H1 (cell line): Measurements from ENCODE around the gene LIPC. TPM values are rescaled to one million over a fixed set of nuclear protein-coding genes. Genes with fewer than 3 reads are reported as not detected.

ENCODE experiments used
- CTCF ChIA-PET: fragments of 300-600 bp; sonication (Branson Sonifier 250); formaldehyde crosslinking; loops from one replicate; lab custom pipeline; 2021; ENCODE audit not compliant: partially characterized antibody; lab: Charles Lee
- POLR2A ChIA-PET: fragments of 300-600 bp; sonication (Branson Sonifier 250); formaldehyde crosslinking; loops from one replicate; lab custom pipeline; 2021; ENCODE audit warnings: inconsistent platforms; ENCODE audit not compliant: partially characterized antibody; lab: Charles Lee
- DNase-seq, 2 experiments: peaks; one replicate each; pipeline versions ENCODE4 v3.0.0 to v3.0.0-alpha.2; 2010 to 2022; ENCODE audit warnings: low spot score in 2 of 2, low read depth in 1 of 2, mixed read lengths in 1 of 2
- FAIRE-seq: peaks from 2 replicates; lab custom pipeline; 2011; peaks lifted over from hg19 to GRCh38; lab: Jason Lieb, UNC
- H2AFZ ChIP-seq: 2 replicates; pipeline ENCODE4 v1.8.1; 2012; ENCODE audit warnings: low read length, inconsistent platforms
- H2AK5ac ChIP-seq: 2 replicates; pipeline ENCODE4 v1.6.1; 2013; ENCODE audit warnings: low read depth, low read length
- H2BK120ac ChIP-seq: replicated peaks from 2 replicates; pipeline ENCODE3; 2013; ENCODE audit warnings: low read depth, low read length, inconsistent platforms
- H2BK12ac ChIP-seq: 2 replicates; pipeline ENCODE4 v1.6.1; 2013; ENCODE audit warnings: low read depth, low read length
- H2BK15ac ChIP-seq: 2 replicates; pipeline ENCODE4 v1.6.1; 2013; ENCODE audit warnings: low read length
- H2BK20ac ChIP-seq: 2 replicates; pipeline ENCODE4 v1.6.1; 2013; ENCODE audit warnings: low read length
- H2BK5ac ChIP-seq: 2 replicates; pipeline ENCODE4 v1.6.1; 2013; ENCODE audit warnings: low read depth, low read length
- H3K14ac ChIP-seq: 2 replicates; pipeline ENCODE4 v1.6.1; 2013; ENCODE audit warnings: inconsistent platforms; ENCODE audit not compliant: insufficient read length
- H3K18ac ChIP-seq: 2 replicates; pipeline ENCODE4 v1.6.1; 2013; ENCODE audit warnings: low read length; ENCODE audit errors: extremely low read depth
- H3K23ac ChIP-seq: 2 replicates; pipeline ENCODE4 v1.6.1; 2013; ENCODE audit warnings: inconsistent platforms; ENCODE audit not compliant: insufficient read length
- H3K23me2 ChIP-seq: 2 replicates; pipeline ENCODE4 v1.6.1; 2013; ENCODE audit warnings: low read depth, low read length
- H3K27ac ChIP-seq: 2 replicates; pipeline ENCODE4 v1.6.1; 2011; ENCODE audit warnings: low read depth, low read length, inconsistent platforms
- H3K27me3 ChIP-seq, 4 experiments: replicated peaks in 1 of 4; 1 replicate in 1 of 4; 2 replicates in 3 of 4; pipeline versions ENCODE4 v1.6.1 to v1.8.1; 2011 to 2013; ENCODE audit warnings: low read length in 3 of 4, mild to moderate bottlenecking in 3 of 4, inconsistent platforms in 2 of 4, mixed read lengths in 2 of 4, moderate library complexity in 1 of 4; ENCODE audit not compliant: control insufficient read depth in 3 of 4, insufficient read depth in 3 of 4; ENCODE audit errors: extremely low read depth in 1 of 4
- H3K36me3 ChIP-seq, 4 experiments: 2 replicates each; pipeline versions ENCODE4 v1.6.1 to v1.8.1; 2011 to 2013; ENCODE audit warnings: mild to moderate bottlenecking in 4 of 4, low read length in 3 of 4, moderate library complexity in 2 of 4, control low read depth in 1 of 4, inconsistent platforms in 1 of 4; ENCODE audit not compliant: insufficient read depth in 4 of 4, control insufficient read depth in 2 of 4
- H3K4ac ChIP-seq: replicated peaks from 2 replicates; pipeline ENCODE3; 2013; ENCODE audit warnings: low read length, low read depth, mixed read lengths, inconsistent platforms; ENCODE audit not compliant: insufficient read length
- H3K4me1 ChIP-seq, 4 experiments: replicated peaks in 1 of 4; 1 replicate in 1 of 4; 2 replicates in 3 of 4; pipeline versions ENCODE4 v1.6.1 to v1.8.1; 2011 to 2013; ENCODE audit warnings: low read length in 3 of 4, inconsistent platforms in 2 of 4, mixed read lengths in 1 of 4; ENCODE audit not compliant: insufficient read depth in 4 of 4, control insufficient read depth in 3 of 4
- H3K4me2 ChIP-seq, 2 experiments: 2 replicates each; pipeline versions ENCODE4 v1.6.1 to v1.8.1; 2011 to 2013; ENCODE audit warnings: low read depth in 2 of 2, low read length in 2 of 2, control low read depth in 1 of 2, inconsistent platforms in 1 of 2, mild to moderate bottlenecking in 1 of 2; ENCODE audit not compliant: insufficient read depth in 1 of 2
- H3K4me3 ChIP-seq, 4 experiments: fragments of 200-600, 300-600 bp in 1 of 4; sonication (generic), shearing (Covaris generic), sonication (Bioruptor Twin) in 1 of 4; 2 replicates each; pipeline versions ENCODE4 v1.5.1 to v1.8.1; 2011 to 2016; ENCODE audit warnings: low read length in 4 of 4, low read depth in 3 of 4, control low read depth in 2 of 4, inconsistent platforms in 2 of 4, mild to moderate bottlenecking in 2 of 4, mixed read lengths in 1 of 4, moderate library complexity in 1 of 4; ENCODE audit not compliant: insufficient read depth in 2 of 4; ENCODE audit errors: extremely low read depth in 1 of 4
- H3K56ac ChIP-seq: replicated peaks from 2 replicates; pipeline ENCODE3; 2013; ENCODE audit warnings: low read depth, mild to moderate bottlenecking, mixed read lengths, low read length, inconsistent platforms; ENCODE audit not compliant: insufficient read length
- H3K79me1 ChIP-seq: 2 replicates; pipeline ENCODE4 v1.6.1; 2013; ENCODE audit warnings: low read depth, low read length, control low read depth
- H3K79me2 ChIP-seq, 2 experiments: 2 replicates each; pipeline versions ENCODE4 v1.6.1 to v1.8.1; 2012 to 2013; ENCODE audit warnings: low read length in 2 of 2, mild to moderate bottlenecking in 2 of 2, inconsistent platforms in 1 of 2; ENCODE audit not compliant: insufficient read depth in 2 of 2, control insufficient read depth in 1 of 2
- H3K9ac ChIP-seq, 4 experiments: replicated peaks in 1 of 4; 1 replicate in 1 of 4; 2 replicates in 3 of 4; pipeline versions ENCODE4 v1.6.1 to v1.8.1; 2011 to 2013; ENCODE audit warnings: low read depth in 3 of 4, low read length in 3 of 4, control low read depth in 2 of 4, mild to moderate bottlenecking in 2 of 4, moderate library complexity in 2 of 4, inconsistent platforms in 1 of 4; ENCODE audit errors: extremely low read depth in 1 of 4
- H3K9me3 ChIP-seq, 2 experiments: 2 replicates each; pipeline versions ENCODE4 v1.6.1 to v1.8.1; 2012 to 2013; ENCODE audit warnings: mild to moderate bottlenecking in 2 of 2, moderate library complexity in 2 of 2, control low read depth in 1 of 2, inconsistent platforms in 1 of 2, low read depth in 1 of 2, low read length in 1 of 2, mixed read lengths in 1 of 2; ENCODE audit not compliant: insufficient read depth in 2 of 2
- H4K20me1 ChIP-seq, 2 experiments: replicated peaks in 1 of 2; 2 replicates each; pipeline versions ENCODE3 to v1.8.1; 2011 to 2013; ENCODE audit warnings: inconsistent platforms in 2 of 2, low read length in 2 of 2, mild to moderate bottlenecking in 1 of 2; ENCODE audit not compliant: insufficient read depth in 2 of 2, control insufficient read depth in 1 of 2
- H4K5ac ChIP-seq: 2 replicates; pipeline ENCODE4 v1.6.1; 2013; ENCODE audit warnings: low read length, low read depth, mixed read lengths, inconsistent platforms; ENCODE audit not compliant: insufficient read length
- H4K8ac ChIP-seq: 2 replicates; pipeline ENCODE4 v1.8.0; 2013; ENCODE audit warnings: mild to moderate bottlenecking, moderate library complexity, low read length, inconsistent platforms; ENCODE audit not compliant: insufficient read depth; ENCODE audit errors: extremely low read depth
- H4K91ac ChIP-seq: replicated peaks from 2 replicates; pipeline ENCODE3; 2013; ENCODE audit warnings: low read length, mixed read lengths, inconsistent platforms; ENCODE audit not compliant: insufficient read length
- BRCA1 ChIP-seq: IDR thresholded peaks from 2 replicates; pipeline ENCODE4 v1.6.1; 2012; ENCODE audit warnings: low read depth, low read length, improper control_type of control experiment
- JUN ChIP-seq: IDR thresholded peaks from 2 replicates; pipeline ENCODE4 v1.6.1; 2011; ENCODE audit warnings: low read depth, mild to moderate bottlenecking, improper control_type of control experiment, low read length
- JUND ChIP-seq: IDR thresholded peaks from 2 replicates; pipeline ENCODE4 v1.6.1; 2011; ENCODE audit warnings: mild to moderate bottlenecking, improper control_type of control experiment, low read length
- WGBS, 2 experiments: shearing (Covaris generic) in 1 of 2; methylation state at CpG; one replicate each; pipeline versions ENCODE4 v1.1.6 to v1.1.7; 2013 to 2015; ENCODE audit warnings: low lambda C conversion rate in 2 of 2, mixed read lengths in 2 of 2, inconsistent platforms in 1 of 2, low coverage in 1 of 2, missing lambda C conversion rate in 1 of 2; ENCODE audit not compliant: insufficient replicate concordance in 2 of 2, insufficient coverage in 1 of 2, insufficient read length in 1 of 2; ENCODE audit errors: extremely low coverage in 1 of 2, missing lambda C conversion rate in 1 of 2; 5-methylcytosine and 5-hydroxymethylcytosine counted together
- polyA plus RNA-seq, 7 experiments: library from polyadenylated mRNA; depleted of rRNA in 3 of 7; stranded (reverse) in 5 of 7; unstranded in 2 of 7; fragments of >200 nt in 5 of 7; fragments of 200-250 nt in 2 of 7; gene quantifications; 1 replicate in 5 of 7; 2 replicates in 1 of 7; 4 replicates in 1 of 7; pipeline versions ENCODE4 v1.2.1 to v1.2.3, GENCODE V29; 2011 to 2013; ENCODE audit warnings: missing spikeins in 2 of 7, mixed read lengths in 2 of 7
- total RNA-seq: library from RNA; stranded (reverse); fragmentation: NEBNext Ultra II Directional; extraction: Animal tissue kit (Norgen Biotek cat#: 25700); gene quantifications from 2 replicates; pipeline ENCODE4 v1.2.1, GENCODE V29; 2021

Gene LIPC
- total and polyA plus RNA-seq, 2 of the 8 experiments (the other 6 are each of a cell fraction or from before 2014, with no cell fraction given) = not detected

GRCh38 chr15:58469432-58470353, 37.9 kb downstream of the LIPC start:
- peak overlapping the region in 1 of 2 experiments; percentile 44; a peak in 1 of 4 replicates for H3K4me2 ChIP-seq
- H2AK5ac ChIP-seq = 0 out of 2 replicates have a peak overlapping the region, but pooled peaks have one; percentile 80
- no peak overlapping the region for H3K18ac ChIP-seq
- H2BK5ac ChIP-seq = peak overlapping the region; percentile 81; the same call in 1 of the 2 replicates
- 73% methylated on average over 11 of the region's 11 CpGs; no CpG with 5 or more reads in 1 of the 2 experiments for WGBS, 2 experiments
- no peak overlapping the region for H3K56ac ChIP-seq
- H3K23ac ChIP-seq = no peak overlapping the region
- H3K23me2 ChIP-seq = no peaks in the 10 kb centered on the region
- H3K79me2 ChIP-seq = no peaks in the 10 kb centered on the region
- peak overlapping the region; percentile 80; the same call in 1 of the 2 replicates for H2BK20ac ChIP-seq
- no peak for DNase-seq
- peaks cover 0 to 7% (median 4%) of the 10 kb centered on the region in 4 experiments; a peak in 4 of 7 replicates for H3K4me1 ChIP-seq
- no peak overlapping the region for H3K4ac ChIP-seq
- H2BK15ac ChIP-seq = no peak overlapping the region
- no peaks in the 10 kb centered on the region; a peak in 1 of 4 replicates for H3K9me3 ChIP-seq
- peak overlapping the region; percentile 79 for H4K91ac ChIP-seq
- H3K27ac ChIP-seq = no peak overlapping the region
- no peak overlapping the region for H3K14ac ChIP-seq
- TF ChIP-seq JUND (peak; percentile 95), JUN (0 out of 2 replicates have a peak, but pooled peaks have one; percentile 31), BRCA1 (no peak)
- no peaks in the 10 kb centered on the region; a peak in 1 of 7 replicates for H3K27me3 ChIP-seq
- CTCF ChIA-PET = interaction anchor here (0.6 to 1.2 kb wide), 2 partner anchors 10 to 75 kb away, joined by 3 to 4 read pairs; no protein-coding TSS in a partner anchor
- no peak overlapping the region for H4K8ac ChIP-seq
- no peaks in the 10 kb centered on the region for H3K79me1 ChIP-seq
- H4K20me1 ChIP-seq = no peaks in the 10 kb centered on the region
- POLR2A ChIA-PET = interaction anchor here (1.1 kb wide), 1 partner anchor 52 kb away, joined by 3 read pairs; no protein-coding TSS in a partner anchor
- no peaks in the 10 kb centered on the region for H3K36me3 ChIP-seq
- no peak overlapping the region for H2BK120ac ChIP-seq
- FAIRE-seq = no peak
- peak overlapping the region; percentile 88 for H2BK12ac ChIP-seq
- no peak overlapping the region for H3K4me3 ChIP-seq
- peak overlapping the region; percentile 70; the same call in 1 of the 2 replicates for H2AFZ ChIP-seq
- H4K5ac ChIP-seq = no peak overlapping the region
- H3K9ac ChIP-seq = no peak overlapping the region
